WTC11 (cell line): ENCODE measurements around the gene TCP1.
A peak's percentile ranks its signal among the peaks of the same experiment; 100 is the strongest.

Source experiments
- CREB1 ChIP-seq: sonication (generic); formaldehyde crosslinking; IDR thresholded peaks from 2 replicates; pipeline ENCODE4 v1.8.0; 2023; ENCODE audit warnings: mild to moderate bottlenecking, missing genetic modification reagents
- CTCF ChIP-seq: fragments of 200-600 bp; IDR thresholded peaks from 2 replicates; pipeline ENCODE4 v1.8.0; 2022; ENCODE audit warnings: antibody characterized with exemption
- TF ChIP-seq, protein P1 (sequence below): fragments of 250-450 bp; sonication (Bioruptor Pico); IDR thresholded peaks from 2 replicates; pipeline ENCODE4 v1.9.0; 2021; ENCODE audit warnings: mild to moderate bottlenecking

GRCh38 chr6:159761873-159762680 is 27.3 kb downstream of the TCP1 start, which contains the start of gene ACAT2:
- peak; percentile 58; the same call in 1 of the 2 replicates for TF ChIP-seq CREB1 (CRISPR knock-in tag)
- TF ChIP-seq, protein P1, sequence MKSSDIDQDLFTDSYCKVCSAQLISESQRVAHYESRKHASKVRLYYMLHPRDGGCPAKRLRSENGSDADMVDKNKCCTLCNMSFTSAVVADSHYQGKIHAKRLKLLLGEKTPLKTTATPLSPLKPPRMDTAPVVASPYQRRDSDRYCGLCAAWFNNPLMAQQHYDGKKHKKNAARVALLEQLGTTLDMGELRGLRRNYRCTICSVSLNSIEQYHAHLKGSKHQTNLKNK (CRISPR knock-in tag) = no peak
- no peak for TF ChIP-seq CTCF
